Measurements from ENCODE around the gene ANP32D. TPM values are rescaled to one million over a fixed set of nuclear protein-coding genes. Genes with fewer than 3 reads are reported as not detected.
"Not testable (repeated sequence)": the region's sequence is repeated elsewhere in the genome, so short reads cannot be mapped to it uniquely, and the experiment has no call there.

Gene ANP32D
- total and polyA plus RNA-seq, 7 donors: not detected

GRCh38 chr12:48510111-48510510 is 37.8 kb downstream of the ANP32D start:
- Histone ChIP-seq H3K4me3 (no peak overlapping the region), H3K27ac (no peak overlapping the region), H3K36me3 (ENCODE audit: insufficient read depth in 1 of 2, low read depth in 1 of 2) (no peaks in the 10 kb centered on the region), H3K4me1 (no peaks in the 10 kb centered on the region), H3K27me3 (ENCODE audit: insufficient read depth in 3 of 3, low read length in 2 of 3) (peaks cover 0 to 7% (median 0%) of the 10 kb centered on the region in 3 donors), H3K9me3 (no peaks in the 10 kb centered on the region)
- intact Hi-C loops (cut with DNase I): no loop called here
- 24 to 40% (median 29%) methylated on average over 1 of the region's 1 CpG for WGBS, 3 donors
- ATAC-seq (no peak), DNase-seq (no peak)
- TF ChIP-seq, protein P1, sequence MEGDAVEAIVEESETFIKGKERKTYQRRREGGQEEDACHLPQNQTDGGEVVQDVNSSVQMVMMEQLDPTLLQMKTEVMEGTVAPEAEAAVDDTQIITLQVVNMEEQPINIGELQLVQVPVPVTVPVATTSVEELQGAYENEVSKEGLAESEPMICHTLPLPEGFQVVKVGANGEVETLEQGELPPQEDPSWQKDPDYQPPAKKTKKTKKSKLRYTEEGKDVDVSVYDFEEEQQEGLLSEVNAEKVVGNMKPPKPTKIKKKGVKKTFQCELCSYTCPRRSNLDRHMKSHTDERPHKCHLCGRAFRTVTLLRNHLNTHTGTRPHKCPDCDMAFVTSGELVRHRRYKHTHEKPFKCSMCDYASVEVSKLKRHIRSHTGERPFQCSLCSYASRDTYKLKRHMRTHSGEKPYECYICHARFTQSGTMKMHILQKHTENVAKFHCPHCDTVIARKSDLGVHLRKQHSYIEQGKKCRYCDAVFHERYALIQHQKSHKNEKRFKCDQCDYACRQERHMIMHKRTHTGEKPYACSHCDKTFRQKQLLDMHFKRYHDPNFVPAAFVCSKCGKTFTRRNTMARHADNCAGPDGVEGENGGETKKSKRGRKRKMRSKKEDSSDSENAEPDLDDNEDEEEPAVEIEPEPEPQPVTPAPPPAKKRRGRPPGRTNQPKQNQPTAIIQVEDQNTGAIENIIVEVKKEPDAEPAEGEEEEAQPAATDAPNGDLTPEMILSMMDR (IDR thresholded peaks at IDR 0.05): no peak

- intact Hi-C loops (cut with DNase I): no loop called here
Observed at GRCh38 chr12:48512855-48513254, 40.5 kb downstream of the ANP32D start.

DNA sequence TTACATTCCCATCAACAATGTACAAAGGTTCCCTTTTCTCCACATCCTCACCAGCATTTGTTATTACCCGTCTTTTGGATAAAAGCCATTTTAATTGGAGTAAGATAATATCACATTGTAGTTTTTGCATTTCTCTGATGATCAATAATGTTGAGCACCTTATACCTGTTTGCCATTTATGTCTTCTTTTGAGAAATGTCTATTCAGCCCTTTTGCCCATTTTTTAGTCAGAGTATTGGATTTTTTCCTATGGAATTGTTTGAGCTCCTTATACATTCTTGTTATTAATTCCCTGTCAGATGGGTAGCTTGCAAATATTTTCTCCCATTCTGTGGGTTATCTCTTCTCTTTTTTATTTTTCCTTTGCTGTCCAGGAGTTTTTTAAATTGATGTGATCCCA is 42.4 kb downstream of the ANP32D start:
- Histone ChIP-seq H3K4me1 (no peaks in the 10 kb centered on the region), H3K9me3 (no peaks in the 10 kb centered on the region), H3K27me3 (ENCODE audit: insufficient read depth in 3 of 3, low read length in 2 of 3) (no peaks in the 10 kb centered on the region), H3K27ac (no peak overlapping the region), H3K36me3 (ENCODE audit: insufficient read depth in 1 of 2, low read depth in 1 of 2) (no peaks in the 10 kb centered on the region), H3K4me3 (no peak overlapping the region)
- ATAC-seq: no peak
- DNase-seq: no peak
- 74 to 84% (median 83%) methylated on average over 1 of the region's 1 CpG for WGBS, 3 donors
- intact Hi-C loops (cut with DNase I): no loop called here
- TF ChIP-seq, protein P1 (IDR thresholded peaks at IDR 0.05): no peak

More at GRCh38 chr12:48512855-48513254, 40.5 kb downstream of the ANP32D start:
- no peak for ATAC-seq
- Histone ChIP-seq H3K9me3 (no peaks in the 10 kb centered on the region), H3K4me1 (no peaks in the 10 kb centered on the region), H3K36me3 (ENCODE audit: insufficient read depth in 1 of 2, low read depth in 1 of 2) (no peaks in the 10 kb centered on the region), H3K27me3 (ENCODE audit: insufficient read depth in 3 of 3, low read length in 2 of 3) (no peaks in the 10 kb centered on the region), H3K27ac (no peak overlapping the region), H3K4me3 (no peak overlapping the region)
- TF ChIP-seq, protein P1 (IDR thresholded peaks at IDR 0.05): no peak
- no peak for DNase-seq
- 60 to 82% (median 61%) methylated on average over 2 of the region's 2 CpGs for WGBS, 3 donors

- H3K4me3 ChIP-seq; DNase-seq; intact Hi-C loops (cut with DNase I); ATAC-seq; H3K36me3 ChIP-seq (ENCODE audit: insufficient read depth in 1 of 2, low read depth in 1 of 2); H3K27me3 ChIP-seq (ENCODE audit: insufficient read depth in 3 of 3, low read length in 2 of 3); H3K4me1 ChIP-seq; H3K9me3 ChIP-seq; H3K27ac ChIP-seq: not testable (repeated sequence)
- 87 to 93% (median 90%) methylated on average over 17 to 24 of the region's 24 CpGs for WGBS, 3 donors
Observed at GRCh38 chr12:48520381-48520780, 48.0 kb downstream of the ANP32D start.

Other genes with a start within 250 kb of the ANP32D start
- 10 to 100 TPM; 17.4 to 41.5 (median 22.5) TPM for gene ZNF641, start 121.6 kb upstream of the ANP32D start, total RNA-seq
- 10 to 100 TPM in 2 of 3 donors, 1 to 10 TPM in 1; 5.8 to 25.1 (median 12.8) TPM for gene ZNF641, start 121.6 kb upstream of the ANP32D start, polyA plus RNA-seq
- 1 to 10 TPM in 1 of 4 donors, not detected in 3; 2.0 TPM for gene C12orf54, start 9.9 kb downstream of the ANP32D start, total RNA-seq
- under 1 TPM in 1 of 3 donors, not detected in 2; 0.06 TPM for gene C12orf54, start 9.9 kb downstream of the ANP32D start, polyA plus RNA-seq
- not detected for gene OR8S1, start 53.1 kb downstream of the ANP32D start, total RNA-seq
- not detected for gene OR8S1, start 53.1 kb downstream of the ANP32D start, polyA plus RNA-seq
- not detected for gene LALBA, start 97.5 kb downstream of the ANP32D start, total RNA-seq
- not detected for gene LALBA, start 97.5 kb downstream of the ANP32D start, polyA plus RNA-seq
- 10 to 100 TPM; 30.7 to 59.4 (median 33.4) TPM for gene KANSL2, start 209.7 kb downstream of the ANP32D start, total RNA-seq
- 10 to 100 TPM; 34.1 to 88.1 (median 57.1) TPM for gene KANSL2, start 209.7 kb downstream of the ANP32D start, polyA plus RNA-seq
- gene CCNT1, start 244.1 kb downstream of the ANP32D start, total RNA-seq: 10 to 100 TPM; 25.9 to 31.8 (median 28.7) TPM
- gene CCNT1, start 244.1 kb downstream of the ANP32D start, polyA plus RNA-seq: 10 to 100 TPM in 1 of 3 donors, 1 to 10 TPM in 2; 5.2 to 17.0 (median 6.1) TPM